ENCODE measurements around the gene FBRS.

DNA sequence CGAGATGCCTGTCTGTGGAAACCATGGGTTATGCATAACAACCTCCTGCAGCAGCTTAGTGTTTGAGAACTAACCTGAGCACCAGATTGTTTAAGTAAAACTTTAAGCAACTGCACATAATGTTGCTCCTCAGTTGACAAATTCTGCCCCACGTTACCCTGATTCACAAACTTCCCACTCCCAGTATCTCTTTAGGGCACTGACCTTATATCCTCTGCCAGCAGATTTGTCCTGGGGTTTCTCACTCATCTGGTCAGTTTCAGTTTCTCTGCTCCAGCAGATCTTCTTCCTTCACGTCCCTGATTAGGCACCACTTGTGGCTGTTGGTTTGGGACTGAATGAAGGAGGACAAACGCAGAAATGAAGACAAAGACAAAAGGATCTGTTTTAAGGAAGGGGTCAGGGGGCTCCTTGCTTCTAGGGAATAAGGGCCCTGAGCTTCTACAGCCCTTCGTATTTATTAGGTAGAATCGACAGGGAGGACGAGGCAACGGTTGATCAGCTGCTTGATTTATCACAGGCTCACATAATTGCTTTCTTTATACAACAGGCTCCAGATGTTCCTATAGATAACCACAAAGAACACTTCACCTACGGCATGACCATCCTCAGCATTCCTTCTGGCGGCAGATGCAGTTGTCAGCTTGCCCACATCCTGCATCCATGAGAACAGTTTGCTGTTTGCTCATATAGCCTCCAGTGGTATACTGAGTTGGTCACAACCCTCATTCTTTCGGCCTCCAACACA, 34.5 kb upstream of the FBRS start:
- TF ChIP-seq, protein P1, sequence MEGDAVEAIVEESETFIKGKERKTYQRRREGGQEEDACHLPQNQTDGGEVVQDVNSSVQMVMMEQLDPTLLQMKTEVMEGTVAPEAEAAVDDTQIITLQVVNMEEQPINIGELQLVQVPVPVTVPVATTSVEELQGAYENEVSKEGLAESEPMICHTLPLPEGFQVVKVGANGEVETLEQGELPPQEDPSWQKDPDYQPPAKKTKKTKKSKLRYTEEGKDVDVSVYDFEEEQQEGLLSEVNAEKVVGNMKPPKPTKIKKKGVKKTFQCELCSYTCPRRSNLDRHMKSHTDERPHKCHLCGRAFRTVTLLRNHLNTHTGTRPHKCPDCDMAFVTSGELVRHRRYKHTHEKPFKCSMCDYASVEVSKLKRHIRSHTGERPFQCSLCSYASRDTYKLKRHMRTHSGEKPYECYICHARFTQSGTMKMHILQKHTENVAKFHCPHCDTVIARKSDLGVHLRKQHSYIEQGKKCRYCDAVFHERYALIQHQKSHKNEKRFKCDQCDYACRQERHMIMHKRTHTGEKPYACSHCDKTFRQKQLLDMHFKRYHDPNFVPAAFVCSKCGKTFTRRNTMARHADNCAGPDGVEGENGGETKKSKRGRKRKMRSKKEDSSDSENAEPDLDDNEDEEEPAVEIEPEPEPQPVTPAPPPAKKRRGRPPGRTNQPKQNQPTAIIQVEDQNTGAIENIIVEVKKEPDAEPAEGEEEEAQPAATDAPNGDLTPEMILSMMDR (IDR thresholded peaks at IDR 0.05; ENCODE audit: low read depth, low read length) = no peak
- no peak for TF ChIP-seq EZH2phosphoT487 (IDR thresholded peaks at IDR 0.05; ENCODE audit: low read depth)

Data from OCI-LY3 (cell line).